Endothelial cell of umbilical vein (primary cell): ENCODE data around the gene IMPA2. TPM values are rescaled to one million over a fixed set of nuclear protein-coding genes. Genes with fewer than 3 reads are reported as not detected.

Source experiments
- BruUV-seq: library from RNA; stranded (reverse); fragments of 400-500 nt; replicated peaks from 2 replicates; lab custom pipeline; 2021; lab: Mats Ljungman, UMichigan
- CTCF ChIA-PET: fragments of 300-600, 350-600 bp; sonication (Branson Sonifier 250); formaldehyde crosslinking; loops from one replicate; lab custom pipeline; 2021; ENCODE audit warnings: antibody characterized with exemption, inconsistent platforms; lab: Charles Lee
- POLR2A ChIA-PET: fragments of 300-600, 350-600 bp; sonication (Branson Sonifier 250); formaldehyde crosslinking; loops from one replicate; lab custom pipeline; 2021; ENCODE audit warnings: antibody characterized with exemption, inconsistent platforms; lab: Charles Lee
- DNase-seq: peaks from one replicate; pipeline ENCODE4 v3.0.0-alpha.2; 2011; ENCODE audit warnings: low read depth, low spot score
- FAIRE-seq: peaks from 2 replicates; lab custom pipeline; 2011; peaks lifted over from hg19 to GRCh38; lab: Jason Lieb, UNC
- H2AFZ ChIP-seq: 2 replicates; pipeline ENCODE4 v1.6.0; 2012; ENCODE audit warnings: low read depth, low read length, control low read depth, inconsistent platforms
- H3K27ac ChIP-seq: 2 replicates; pipeline ENCODE4 v1.5.1; 2011; ENCODE audit warnings: low read depth, mild to moderate bottlenecking, control low read depth, low read length, moderate library complexity; ENCODE audit not compliant: insufficient read depth
- H3K27me3 ChIP-seq, 2 experiments: 2 replicates each; pipeline versions ENCODE4 v1.6.0 to v1.6.1; 2011; ENCODE audit warnings: low read length in 2 of 2, mixed read lengths in 1 of 2; ENCODE audit not compliant: control insufficient read depth in 2 of 2, insufficient read depth in 2 of 2
- H3K36me3 ChIP-seq, 2 experiments: 2 replicates in 1 of 2; 3 replicates in 1 of 2; pipeline ENCODE4 v1.5.1; 2011; ENCODE audit warnings: low read length in 2 of 2, mild to moderate bottlenecking in 1 of 2, moderate library complexity in 1 of 2; ENCODE audit not compliant: control insufficient read depth in 2 of 2, insufficient read depth in 2 of 2; ENCODE audit errors: extremely low read depth in 1 of 2
- H3K4me1 ChIP-seq: 3 replicates; pipeline ENCODE4 v1.5.1; 2011; ENCODE audit warnings: mild to moderate bottlenecking, low read length; ENCODE audit not compliant: control insufficient read depth, insufficient read depth; ENCODE audit errors: extremely low read depth
- H3K4me2 ChIP-seq: 2 replicates; pipeline ENCODE4 v1.6.1; 2011; ENCODE audit warnings: low read length, control low read depth, mixed read lengths; ENCODE audit not compliant: insufficient read depth
- H3K4me3 ChIP-seq, 3 experiments: fragments of 200-600 bp in 1 of 3; sonication (generic), shearing (Covaris generic) in 1 of 3; replicated peaks in 1 of 3; 2 replicates each; pipeline ENCODE4 v1.5.1; 2011 to 2016; ENCODE audit warnings: control low read depth in 3 of 3, low read length in 3 of 3, mild to moderate bottlenecking in 2 of 3, inconsistent platforms in 1 of 3, low read depth in 1 of 3, moderate library complexity in 1 of 3; ENCODE audit not compliant: insufficient read depth in 1 of 3
- H3K79me2 ChIP-seq: 2 replicates; pipeline ENCODE4 v1.6.0; 2012; ENCODE audit warnings: low read length, inconsistent platforms; ENCODE audit not compliant: control insufficient read depth, insufficient read depth
- H3K9ac ChIP-seq: replicated peaks from 2 replicates; pipeline ENCODE3; 2011; ENCODE audit warnings: low read length, control low read depth; ENCODE audit not compliant: insufficient read depth; ENCODE audit errors: extremely low read depth
- H3K9me1 ChIP-seq: replicated peaks from 3 replicates; pipeline ENCODE4 v1.6.0; 2011; ENCODE audit warnings: mild to moderate bottlenecking, low read length; ENCODE audit not compliant: control insufficient read depth, insufficient read depth; ENCODE audit errors: extremely low read depth
- H3K9me3 ChIP-seq: replicated peaks from 2 replicates; pipeline ENCODE4 v1.5.1; 2012; ENCODE audit warnings: low read length, inconsistent platforms; ENCODE audit not compliant: control insufficient read depth, insufficient read depth
- H4K20me1 ChIP-seq: replicated peaks from 2 replicates; pipeline ENCODE3; 2011; ENCODE audit warnings: mild to moderate bottlenecking, low read length; ENCODE audit not compliant: control insufficient read depth, insufficient read depth; ENCODE audit errors: extremely low read depth
- CTCF ChIP-seq, 2 donors: IDR thresholded peaks; 1 replicate in 1 of 2; 2 replicates in 1 of 2; pipeline ENCODE4 v1.5.1; 2011; ENCODE audit warnings: low read length in 2 of 2, mild to moderate bottlenecking in 2 of 2, moderate library complexity in 2 of 2, control low read depth in 1 of 2, inconsistent platforms in 1 of 2, low read depth in 1 of 2; ENCODE audit not compliant: insufficient read depth in 1 of 2; ENCODE audit errors: extremely low read depth in 1 of 2
- FOS ChIP-seq: IDR thresholded peaks from 2 replicates; pipeline ENCODE4 v1.6.1; 2011; ENCODE audit warnings: mild to moderate bottlenecking, low read length, moderate library complexity, borderline replicate concordance; ENCODE audit not compliant: insufficient read depth
- GATA2 ChIP-seq: IDR thresholded peaks from 2 replicates; pipeline ENCODE4 v1.7.0; 2011; ENCODE audit warnings: low read depth, mild to moderate bottlenecking, moderate library complexity, mixed read lengths, low read length; ENCODE audit not compliant: insufficient read length, insufficient read depth
- JUN ChIP-seq: IDR thresholded peaks from 2 replicates; pipeline ENCODE4 v1.6.1; 2011; ENCODE audit warnings: borderline replicate concordance, low read depth; ENCODE audit not compliant: insufficient read length, insufficient read depth
- MAX ChIP-seq: IDR thresholded peaks from 2 replicates; pipeline ENCODE4 v1.6.1; 2011; ENCODE audit not compliant: insufficient read depth, insufficient read length
- MYC ChIP-seq: IDR thresholded peaks from one replicate; pipeline ENCODE4 v1.6.1; 2011; ENCODE audit warnings: mild to moderate bottlenecking, low read depth, low read length
- POLR2A ChIP-seq: IDR thresholded peaks from 2 replicates; pipeline ENCODE4 v1.6.1; 2012; ENCODE audit warnings: low read depth, mild to moderate bottlenecking, control low read depth, low read length
- dilution Hi-C: fragments of 300-500 bp; cut with MboI; formaldehyde crosslinking; loops from one replicate; pipeline ENCODE4 v1.15.0; 2019; ENCODE audit warnings: low sequenced_read_pairs; ENCODE audit not compliant: extremely low pct_ligation_motif_present
- intact Hi-C: fragments of 100-400 bp; cut with micrococcal nuclease; formaldehyde crosslinking; loops from one replicate; pipeline ENCODE4 v1.10.0; 2022
- polyA plus RNA-seq, 4 experiments: library from polyadenylated mRNA; depleted of rRNA in 3 of 4; stranded (reverse) in 3 of 4; unstranded in 1 of 4; fragments of >200 nt; gene quantifications; 2 replicates each; pipeline versions ENCODE4 v1.2.1 to v1.2.3, GENCODE V29; 2011 to 2012; ENCODE audit warnings: missing spikeins in 1 of 4
- total RNA-seq: library from RNA; stranded (reverse); gene quantifications from 2 replicates; pipeline ENCODE4 v1.2.3, GENCODE V29; 2021

The IMPA2 gene
- total and polyA plus RNA-seq, 2 donors (not counting 3 experiments of a cell fraction or from before 2014, with no cell fraction given): 6.1 to 8.0 TPM

DNA sequence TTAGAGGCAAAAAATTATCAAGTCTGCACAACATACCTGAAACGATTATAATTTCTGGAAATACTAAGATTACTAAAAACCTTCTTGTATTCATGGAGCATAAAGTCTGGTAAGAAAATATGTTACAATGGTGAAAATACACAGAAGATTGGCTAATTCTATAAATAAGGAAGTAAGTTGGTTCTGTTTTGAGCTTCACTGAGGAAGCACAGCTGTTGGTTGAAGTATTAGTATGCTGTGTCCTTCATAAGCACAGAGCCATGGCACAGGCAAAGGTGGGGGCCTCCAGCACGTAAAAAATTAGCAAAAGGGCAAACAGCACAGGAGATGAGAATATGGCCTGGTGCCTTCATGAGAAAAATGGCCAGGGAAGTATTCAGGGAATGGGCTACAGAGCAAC is 72.0 kb downstream of the IMPA2 start:
- Histone ChIP-seq H3K79me2 (no peaks in the 10 kb centered on the region), H3K36me3 (no peaks in the 10 kb centered on the region), H3K9ac (no peak overlapping the region), H3K4me1 (no peaks in the 10 kb centered on the region), H2AFZ (no peak overlapping the region), H3K9me3 (no peaks in the 10 kb centered on the region), H3K9me1 (no peaks in the 10 kb centered on the region), H3K27me3 (peaks cover 6 to 15% of the 10 kb centered on the region in 2 experiments), H3K4me3 (no peak overlapping the region), H3K4me2 (no peak overlapping the region), H4K20me1 (no peaks in the 10 kb centered on the region), H3K27ac (no peak overlapping the region)
- BruUV-seq: no TSS peak
- TF ChIP-seq POLR2A: no peak
- dilution Hi-C loops: no loop called here
- intact Hi-C loops: no loop called here
- POLR2A ChIA-PET: no interaction called here
- CTCF ChIA-PET: interaction anchor here (2.2 kb wide), 1 partner anchor 15 kb away, joined by 9 read pairs; no protein-coding TSS in a partner anchor
- DNase-seq (no peak), FAIRE-seq (no peak)

DNA sequence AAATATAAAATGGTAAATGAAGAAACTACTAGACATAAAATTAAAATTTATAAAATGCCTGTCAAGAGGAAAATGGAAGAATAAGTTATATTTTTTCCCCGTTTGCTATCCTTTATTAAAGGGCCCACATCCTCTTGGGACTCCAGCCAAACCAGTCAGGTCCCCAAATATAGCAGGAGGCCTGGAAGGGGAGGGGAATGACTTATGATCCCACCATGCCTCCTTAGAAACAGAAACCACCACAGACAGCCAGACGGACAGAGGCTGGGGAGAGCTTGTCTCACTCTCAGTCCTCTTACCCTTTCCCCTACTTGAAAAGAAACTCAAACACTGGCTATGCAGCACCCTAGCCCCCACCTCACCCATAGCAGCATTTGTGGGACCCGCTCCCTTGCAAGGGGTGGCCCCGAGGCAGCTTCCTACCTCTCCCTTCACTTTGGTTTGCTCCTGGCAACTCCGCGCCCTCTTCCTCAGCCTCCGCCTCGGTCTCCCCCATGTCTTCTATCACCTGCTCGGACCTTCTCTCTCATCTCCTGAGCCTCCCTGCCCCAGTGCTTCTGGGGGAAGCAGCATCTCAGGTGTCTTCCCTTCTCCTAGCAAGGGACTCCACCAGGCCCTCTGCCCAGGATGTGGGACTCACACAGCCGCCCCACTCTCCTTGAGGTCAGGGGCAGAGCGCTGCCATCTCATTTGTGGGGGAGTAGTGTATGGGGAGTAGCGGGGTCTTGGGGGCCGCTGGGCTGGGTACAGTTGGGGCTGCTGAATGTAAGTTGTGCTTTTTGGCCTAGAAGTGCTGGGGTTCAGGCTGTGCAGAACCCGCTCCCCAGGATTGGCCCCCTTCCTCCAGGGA is 75.0 kb downstream of the IMPA2 start:
- no peak overlapping the region for H3K4me3 ChIP-seq
- no peak overlapping the region for H3K27ac ChIP-seq
- H3K27me3 ChIP-seq: peaks cover 2 to 12% of the 10 kb centered on the region in 2 experiments
- intact Hi-C loops (no loop called here), dilution Hi-C loops (no loop called here)
- no peaks in the 10 kb centered on the region for H3K79me2 ChIP-seq
- no peaks in the 10 kb centered on the region for H3K4me1 ChIP-seq
- ChIA-PET POLR2A (no interaction called here), CTCF (no interaction called here)
- DNase-seq (no peak), FAIRE-seq (no peak)
- H4K20me1 ChIP-seq: no peaks in the 10 kb centered on the region
- no peaks in the 10 kb centered on the region for H3K9me3 ChIP-seq
- no peak overlapping the region for H3K9ac ChIP-seq
- TF ChIP-seq JUN: no peak
- no peak for TF ChIP-seq MAX
- TF ChIP-seq CTCF (IDR thresholded peaks at IDR 0.05; ENCODE audit: extremely low read depth in 1 of 2, insufficient read depth in 1 of 2, low read depth in 1 of 2, low read length in 2 of 2): no peak
- no peak for TF ChIP-seq MYC
- no peak for TF ChIP-seq FOS
- TF ChIP-seq POLR2A: no peak
- TF ChIP-seq GATA2: no peak
- no TSS peak for BruUV-seq
- no peaks in the 10 kb centered on the region for H3K36me3 ChIP-seq
- no peak overlapping the region for H3K4me2 ChIP-seq
- no peak overlapping the region for H2AFZ ChIP-seq
- no peaks in the 10 kb centered on the region for H3K9me1 ChIP-seq
